Ishikawa (cell line): ENCODE results near the gene PRKCB.

ENCODE experiments used
- CEBPB ChIP-seq: IDR thresholded peaks from 2 replicates; pipeline ENCODE4 v1.6.1; 2012
- CREB1 ChIP-seq: IDR thresholded peaks from 2 replicates; pipeline ENCODE4 v1.6.1; 2012; ENCODE audit warnings: low read depth
- EGR1 ChIP-seq: IDR thresholded peaks from 2 replicates; pipeline ENCODE4 v1.6.1; 2012
- EP300 ChIP-seq: IDR thresholded peaks from 2 replicates; pipeline ENCODE4 v1.6.1; 2012; ENCODE audit warnings: borderline replicate concordance
- FOXM1 ChIP-seq: IDR thresholded peaks from 2 replicates; pipeline ENCODE4 v1.6.1; 2012; ENCODE audit warnings: low read depth, borderline replicate concordance
- MAX ChIP-seq: IDR thresholded peaks from 2 replicates; pipeline ENCODE4 v1.6.1; 2012
- NFIC ChIP-seq: IDR thresholded peaks from 2 replicates; pipeline ENCODE4 v1.6.1; 2012
- RAD21 ChIP-seq: IDR thresholded peaks from 2 replicates; pipeline ENCODE4 v1.6.1; 2012; ENCODE audit warnings: low read depth
- REST ChIP-seq: IDR thresholded peaks from 2 replicates; pipeline ENCODE4 v1.6.1; 2012; ENCODE audit warnings: low read depth, mild to moderate bottlenecking
- TAF1 ChIP-seq: IDR thresholded peaks from 2 replicates; pipeline ENCODE4 v1.6.1; 2012; ENCODE audit warnings: low read depth, mild to moderate bottlenecking
- TCF12 ChIP-seq: IDR thresholded peaks from 2 replicates; pipeline ENCODE4 v1.6.1; 2012; ENCODE audit warnings: low read depth
- TEAD4 ChIP-seq: IDR thresholded peaks from 2 replicates; pipeline ENCODE4 v1.6.1; 2012
- USF1 ChIP-seq: IDR thresholded peaks from 2 replicates; pipeline ENCODE4 v1.6.1; 2012
- YY1 ChIP-seq: IDR thresholded peaks from 2 replicates; pipeline ENCODE4 v1.6.1; 2012; ENCODE audit warnings: low read depth
- ZBTB7A ChIP-seq: IDR thresholded peaks from 2 replicates; pipeline ENCODE4 v1.6.1; 2012; ENCODE audit warnings: low read depth

The PRKCB gene

GRCh38 chr16:23902748-23903414, 67.1 kb downstream of the PRKCB start:
- TF ChIP-seq FOXM1: no peak
- no peak for TF ChIP-seq USF1
- no peak for TF ChIP-seq REST
- TF ChIP-seq YY1: no peak
- no peak for TF ChIP-seq TAF1
- no peak for TF ChIP-seq ZBTB7A
- TF ChIP-seq RAD21: no peak
- no peak for TF ChIP-seq CEBPB
- no peak for TF ChIP-seq EP300
- TF ChIP-seq NFIC: no peak
- TF ChIP-seq CREB1: no peak
- TF ChIP-seq TCF12: no peak
- no peak for TF ChIP-seq TEAD4
- TF ChIP-seq EGR1: no peak
- TF ChIP-seq MAX: no peak

GRCh38 chr16:23905027-23905426, 69.2 kb downstream of the PRKCB start:
- no peak for TF ChIP-seq MAX
- TF ChIP-seq USF1: no peak
- TF ChIP-seq RAD21: no peak
- no peak for TF ChIP-seq NFIC

- TF ChIP-seq TCF12 (no peak), TAF1 (no peak), ZBTB7A (no peak), NFIC (no peak), EP300 (no peak), RAD21 (no peak), FOXM1 (no peak), EGR1 (no peak), REST (no peak), TEAD4 (no peak), CEBPB (no peak), MAX (no peak), CREB1 (no peak), YY1 (no peak), USF1 (no peak)
Observed at GRCh38 chr16:23907457-23907902, 71.7 kb downstream of the PRKCB start.

GRCh38 chr16:23907903-23908302, 72.1 kb downstream of the PRKCB start:
- TF ChIP-seq TAF1 (no peak), YY1 (no peak), USF1 (no peak), MAX (no peak), EP300 (no peak), TCF12 (no peak), ZBTB7A (no peak), FOXM1 (no peak), NFIC (no peak), TEAD4 (no peak), EGR1 (no peak)

GRCh38 chr16:23908790-23909189, 73.0 kb downstream of the PRKCB start:
- no peak for TF ChIP-seq NFIC
- no peak for TF ChIP-seq EP300
- TF ChIP-seq FOXM1: no peak
- no peak for TF ChIP-seq TEAD4
- no peak for TF ChIP-seq ZBTB7A
- no peak for TF ChIP-seq TCF12
- no peak for TF ChIP-seq YY1
- no peak for TF ChIP-seq CREB1
- no peak for TF ChIP-seq CEBPB
- TF ChIP-seq RAD21: no peak
- no peak for TF ChIP-seq USF1
- no peak for TF ChIP-seq MAX
- no peak for TF ChIP-seq EGR1
- no peak for TF ChIP-seq REST
- no peak for TF ChIP-seq TAF1
